Hepatocyte (in vitro differentiated cells): ENCODE measurements around the gene HOXA6. TPM values are rescaled to one million over a fixed set of nuclear protein-coding genes. Genes with fewer than 3 reads are reported as not detected.

Source experiments
- DNase-seq: peaks from one replicate; pipeline ENCODE4 v3.0.0-alpha.2; 2016; ENCODE audit warnings: low spot score
- H2AFZ ChIP-seq: fragments of 200-600 bp; sonication (generic); 2 replicates; pipeline ENCODE4 v1.6.0; 2016; ENCODE audit warnings: antibody characterized with exemption, mild to moderate bottlenecking
- H3K27ac ChIP-seq: fragments of 200-600 bp; sonication (generic); 2 replicates; pipeline ENCODE4 v1.5.1; 2016; ENCODE audit warnings: mild to moderate bottlenecking
- H3K27me3 ChIP-seq: fragments of 200-600 bp; sonication (generic); 2 replicates; pipeline ENCODE4 v1.6.1; 2016
- H3K36me3 ChIP-seq: fragments of 200-600 bp; sonication (generic); replicated peaks from 2 replicates; pipeline ENCODE4 v1.5.1; 2016; ENCODE audit warnings: low read depth; ENCODE audit not compliant: insufficient read depth
- H3K4me1 ChIP-seq: fragments of 200-600 bp; sonication (generic); 2 replicates; pipeline ENCODE4 v1.5.1; 2016; ENCODE audit warnings: mild to moderate bottlenecking, moderate library complexity; ENCODE audit not compliant: insufficient read depth
- H3K4me2 ChIP-seq: fragments of 200-600 bp; sonication (generic); 2 replicates; pipeline ENCODE4 v1.6.0; 2016
- H3K4me3 ChIP-seq: fragments of 200-600 bp; sonication (generic); 2 replicates; pipeline ENCODE4 v1.5.1; 2016; ENCODE audit warnings: mild to moderate bottlenecking
- H3K79me2 ChIP-seq: fragments of 200-600 bp; sonication (generic); 2 replicates; pipeline ENCODE4 v1.6.0; 2017; ENCODE audit warnings: mild to moderate bottlenecking
- H3K9me2 ChIP-seq: fragments of 200-600 bp; sonication (generic); replicated peaks from 2 replicates; pipeline ENCODE4 v1.6.0; 2017; ENCODE audit warnings: mild to moderate bottlenecking; ENCODE audit not compliant: insufficient read depth
- H3K9me3 ChIP-seq: fragments of 200-600 bp; sonication (generic); 2 replicates; pipeline ENCODE4 v1.5.1; 2016; ENCODE audit warnings: low read depth, mild to moderate bottlenecking
- H4K20me1 ChIP-seq: fragments of 200-600 bp; sonication (generic); 2 replicates; pipeline ENCODE4 v1.6.0; 2016; ENCODE audit warnings: mild to moderate bottlenecking; ENCODE audit not compliant: insufficient read depth, poor library complexity, severe bottlenecking
- EZH2 ChIP-seq: fragments of 200-600 bp; sonication (generic); IDR thresholded peaks from 2 replicates; pipeline ENCODE4 v1.6.1; 2016; ENCODE audit warnings: antibody characterized with exemption, mild to moderate bottlenecking, borderline replicate concordance
- EZH2phosphoT487 ChIP-seq: fragments of 200-600 bp; sonication (generic); IDR thresholded peaks from one replicate; pipeline ENCODE4 v1.6.1; 2018; ENCODE audit warnings: antibody characterized with exemption, mild to moderate bottlenecking, low read depth, moderate library complexity; ENCODE audit not compliant: unreplicated experiment, severe bottlenecking
- WGBS: methylation state at CpG from one replicate; pipeline ENCODE4 v1.1.6; 2016; ENCODE audit warnings: low lambda C conversion rate; ENCODE audit errors: missing lambda C conversion rate; 5-methylcytosine and 5-hydroxymethylcytosine counted together
- polyA plus RNA-seq: library from polyadenylated mRNA; unstranded; fragments of >200 nt; fragmentation: Nextera tagmentation; extraction: Ambion mirVana; gene quantifications from 2 replicates; pipeline ENCODE4 v1.2.1, GENCODE V29; 2016
- total RNA-seq: library from RNA; depleted of rRNA; stranded (reverse); fragments of >200 nt; gene quantifications from 2 replicates; pipeline ENCODE4 v1.2.3, GENCODE V29; 2014
- TF ChIP-seq, protein P1 (sequence below): fragments of 200-600 bp; sonication (generic); IDR thresholded peaks from 2 replicates; pipeline ENCODE4 v1.5.1; 2016; ENCODE audit warnings: antibody characterized with exemption, mild to moderate bottlenecking; ENCODE audit not compliant: poor library complexity

HOXA6 gene
- total and polyA plus RNA-seq, 2 experiments from 2014 or later = 0.23 TPM; not detected in 1

DNA sequence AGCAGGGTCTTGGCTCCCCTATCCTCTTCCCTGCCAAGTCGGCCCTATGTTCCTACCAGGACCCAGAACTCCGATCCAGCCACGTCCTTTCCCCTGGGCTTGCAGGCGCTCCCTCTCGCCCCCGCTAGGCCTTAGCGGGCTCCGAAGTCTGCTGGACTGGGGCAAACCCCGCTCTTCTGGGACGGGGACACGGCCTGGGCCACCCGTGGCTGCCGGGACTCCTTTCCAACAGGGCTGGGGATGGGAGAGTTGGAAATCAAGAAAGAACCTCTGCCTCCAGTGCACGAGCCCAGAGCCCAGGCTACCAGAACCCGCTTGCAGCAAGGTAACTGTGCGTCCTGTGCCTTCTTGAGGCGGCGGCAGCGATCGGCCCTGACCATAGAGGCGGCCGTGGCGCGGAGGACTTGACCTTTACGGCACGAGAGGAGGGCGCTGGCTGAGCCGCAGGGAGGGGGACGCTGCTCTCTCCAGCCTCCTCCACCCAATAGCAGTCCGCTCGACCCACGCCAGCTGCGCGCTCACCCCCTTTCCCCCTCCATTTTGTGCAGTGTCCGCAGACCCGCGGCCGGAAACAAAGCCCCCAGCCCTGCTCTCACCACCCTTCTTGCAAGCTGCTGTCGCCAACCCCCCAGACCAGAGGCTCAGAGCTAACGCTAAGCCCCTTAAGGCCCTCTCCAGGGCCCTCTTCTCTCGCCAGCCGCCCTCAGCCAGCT, 44.4 kb upstream of the HOXA6 start:
- H2AFZ ChIP-seq = no peak overlapping the region
- WGBS = 13% methylated on average over 42 of the region's 42 CpGs
- H3K27ac ChIP-seq = peak overlapping the region; percentile 97
- H3K9me3 ChIP-seq = no peaks in the 10 kb centered on the region
- peak overlapping the region; percentile 34 for H3K4me3 ChIP-seq
- peaks cover 21% of the 10 kb centered on the region for H4K20me1 ChIP-seq
- H3K27me3 ChIP-seq = peaks cover 88% of the 10 kb centered on the region
- H3K4me1 ChIP-seq = peaks cover 35% of the 10 kb centered on the region
- peak overlapping the region; percentile 96 for H3K4me2 ChIP-seq
- no peaks in the 10 kb centered on the region for H3K36me3 ChIP-seq
- peaks cover 98% of the 10 kb centered on the region for H3K79me2 ChIP-seq
- H3K9me2 ChIP-seq = no peaks in the 10 kb centered on the region
- DNase-seq = no peak
- TF ChIP-seq EZH2 = peak; percentile 75
- TF ChIP-seq, protein P1, sequence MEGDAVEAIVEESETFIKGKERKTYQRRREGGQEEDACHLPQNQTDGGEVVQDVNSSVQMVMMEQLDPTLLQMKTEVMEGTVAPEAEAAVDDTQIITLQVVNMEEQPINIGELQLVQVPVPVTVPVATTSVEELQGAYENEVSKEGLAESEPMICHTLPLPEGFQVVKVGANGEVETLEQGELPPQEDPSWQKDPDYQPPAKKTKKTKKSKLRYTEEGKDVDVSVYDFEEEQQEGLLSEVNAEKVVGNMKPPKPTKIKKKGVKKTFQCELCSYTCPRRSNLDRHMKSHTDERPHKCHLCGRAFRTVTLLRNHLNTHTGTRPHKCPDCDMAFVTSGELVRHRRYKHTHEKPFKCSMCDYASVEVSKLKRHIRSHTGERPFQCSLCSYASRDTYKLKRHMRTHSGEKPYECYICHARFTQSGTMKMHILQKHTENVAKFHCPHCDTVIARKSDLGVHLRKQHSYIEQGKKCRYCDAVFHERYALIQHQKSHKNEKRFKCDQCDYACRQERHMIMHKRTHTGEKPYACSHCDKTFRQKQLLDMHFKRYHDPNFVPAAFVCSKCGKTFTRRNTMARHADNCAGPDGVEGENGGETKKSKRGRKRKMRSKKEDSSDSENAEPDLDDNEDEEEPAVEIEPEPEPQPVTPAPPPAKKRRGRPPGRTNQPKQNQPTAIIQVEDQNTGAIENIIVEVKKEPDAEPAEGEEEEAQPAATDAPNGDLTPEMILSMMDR = no peak

DNA sequence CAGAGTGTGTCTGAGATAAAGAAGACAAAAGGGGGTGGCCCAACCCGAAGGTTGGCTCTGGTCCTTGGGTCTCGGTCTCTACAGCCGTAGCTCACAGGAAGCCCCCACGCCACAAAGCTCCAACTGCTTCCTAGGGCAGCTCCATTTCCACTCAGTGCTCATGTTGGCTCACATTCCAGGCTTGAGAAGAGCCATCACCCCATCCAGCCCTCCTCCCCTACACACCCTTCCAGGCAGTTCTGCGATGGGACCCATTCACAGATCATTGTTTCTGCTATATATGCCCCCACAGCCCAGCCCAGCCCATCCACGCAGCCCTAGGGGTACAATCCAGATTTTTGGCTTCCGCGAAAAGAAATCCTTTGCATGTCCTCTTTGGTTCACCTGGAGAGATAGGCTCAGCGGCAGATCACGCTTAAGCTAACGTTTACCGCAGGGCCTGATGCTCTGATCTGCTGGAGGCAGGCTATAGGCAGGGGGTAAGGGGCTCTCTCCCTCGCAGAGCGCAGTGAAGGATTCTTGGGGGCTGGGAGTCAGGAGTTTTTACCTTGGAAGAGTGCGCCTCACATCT, 43.7 kb upstream of the HOXA6 start:
- H4K20me1 ChIP-seq = peaks cover 15% of the 10 kb centered on the region
- H3K4me1 ChIP-seq = peaks cover 35% of the 10 kb centered on the region
- peaks cover 93% of the 10 kb centered on the region for H3K27me3 ChIP-seq
- H3K79me2 ChIP-seq = peaks cover 97% of the 10 kb centered on the region
- H3K4me3 ChIP-seq = no peak overlapping the region
- no peaks in the 10 kb centered on the region for H3K9me2 ChIP-seq
- DNase-seq = no peak
- H3K4me2 ChIP-seq = peak overlapping the region; percentile 96
- no peak for TF ChIP-seq EZH2
- no peak for TF ChIP-seq EZH2phosphoT487
- TF ChIP-seq, protein P1 = no peak
- no peaks in the 10 kb centered on the region for H3K36me3 ChIP-seq
- H3K9me3 ChIP-seq = no peaks in the 10 kb centered on the region
- no peak overlapping the region for H2AFZ ChIP-seq
- 36% methylated on average over 15 of the region's 15 CpGs for WGBS
- peak overlapping the region; percentile 97 for H3K27ac ChIP-seq

DNA sequence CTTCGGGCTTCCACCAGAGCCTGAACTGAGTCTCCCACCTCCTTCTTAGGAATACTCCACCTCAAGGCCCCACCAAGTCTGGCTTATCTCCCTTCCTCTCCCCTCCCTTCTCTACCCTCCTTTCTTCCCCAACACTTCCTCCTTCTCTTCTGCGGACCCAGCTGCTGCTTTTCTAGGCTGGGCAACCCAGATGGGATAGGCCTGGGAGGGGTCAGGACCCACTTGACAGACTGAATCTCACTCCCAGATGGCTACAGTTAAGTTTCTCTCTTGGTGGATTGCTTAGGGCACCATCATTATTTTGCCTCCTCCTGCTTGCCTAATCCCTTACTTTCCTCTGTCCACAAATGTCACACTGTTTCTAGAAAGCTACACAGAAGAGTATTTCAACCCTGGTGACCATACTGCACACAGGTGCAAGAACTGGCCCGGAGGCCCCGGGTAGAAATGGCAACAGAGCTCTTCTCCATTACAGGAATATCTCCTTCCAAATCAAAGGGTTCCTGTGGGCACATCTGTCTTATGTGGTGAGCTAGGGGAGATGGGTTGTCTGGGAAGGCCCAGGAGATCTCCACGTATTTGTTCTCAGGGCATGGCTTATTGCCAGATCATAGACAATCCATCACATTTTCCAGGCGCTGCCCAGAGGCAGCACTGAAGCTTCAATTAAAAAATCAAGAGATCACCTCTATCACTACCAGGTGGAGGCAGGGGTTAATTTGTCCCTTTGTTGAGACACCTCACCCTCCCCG, 42.6 kb upstream of the HOXA6 start:
- Histone ChIP-seq H3K4me3 (no peak overlapping the region), H3K4me1 (peaks cover 35% of the 10 kb centered on the region), H3K36me3 (no peaks in the 10 kb centered on the region), H3K9me2 (no peaks in the 10 kb centered on the region), H3K27me3 (peaks cover 98% of the 10 kb centered on the region), H3K4me2 (peak overlapping the region; percentile 96), H4K20me1 (peaks cover 9% of the 10 kb centered on the region), H2AFZ (no peak overlapping the region), H3K9me3 (no peaks in the 10 kb centered on the region), H3K79me2 (peaks cover 97% of the 10 kb centered on the region), H3K27ac (peak overlapping the region; percentile 97)
- DNase-seq = no peak
- 38% methylated on average over 7 of the region's 7 CpGs for WGBS
- TF ChIP-seq EZH2 = no peak
- TF ChIP-seq EZH2phosphoT487 = no peak
- TF ChIP-seq, protein P1 = no peak
